HuH-7.5 (cell line): ENCODE measurements around the gene WFDC1.

Experiments
- DNase-seq: peaks from one replicate; pipeline ENCODE4 v3.0.0; 2011; ENCODE audit warnings: low spot score

Gene WFDC1

DNA sequence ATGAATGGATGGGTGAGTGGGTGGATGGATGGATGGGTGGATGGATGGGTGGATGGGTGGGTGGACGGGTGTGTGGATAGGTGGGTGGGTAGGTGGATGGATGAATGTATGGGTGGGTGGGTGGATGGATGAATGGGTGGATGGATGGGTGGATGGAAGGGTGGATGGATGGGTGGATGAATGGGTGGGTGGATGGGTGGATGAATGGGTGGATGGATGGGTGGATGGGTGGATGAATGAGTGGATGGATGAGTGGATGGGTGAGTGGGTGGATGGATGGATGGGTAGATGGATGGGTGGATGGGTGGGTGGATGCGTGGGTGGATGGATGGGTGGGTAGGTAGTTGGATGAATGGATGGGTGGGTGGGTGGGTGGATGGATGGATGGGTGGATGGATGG lies 60.5 kb downstream of the WFDC1 start:
- DNase-seq = no peak

DNA sequence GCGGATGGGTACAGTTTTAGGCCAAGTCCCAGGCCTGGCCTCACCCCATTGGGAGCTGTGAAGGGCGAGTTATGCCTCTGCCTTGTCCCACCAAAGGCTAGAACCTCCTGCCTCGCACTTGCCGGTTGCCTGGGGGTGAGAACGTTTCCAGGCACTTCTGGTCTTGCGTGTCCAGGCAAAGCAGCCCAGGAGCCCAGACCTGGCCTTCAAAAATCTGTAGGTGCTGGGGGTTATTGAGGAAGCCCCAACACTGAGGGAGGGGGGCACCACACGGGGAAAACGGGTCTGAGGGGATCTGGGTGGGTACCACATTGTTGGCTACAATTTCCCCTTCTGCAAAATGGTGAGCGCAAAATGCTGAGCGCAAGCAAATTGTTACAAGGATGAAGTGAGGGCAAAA lies 61.5 kb downstream of the WFDC1 start:
- DNase-seq = no peak

DNA sequence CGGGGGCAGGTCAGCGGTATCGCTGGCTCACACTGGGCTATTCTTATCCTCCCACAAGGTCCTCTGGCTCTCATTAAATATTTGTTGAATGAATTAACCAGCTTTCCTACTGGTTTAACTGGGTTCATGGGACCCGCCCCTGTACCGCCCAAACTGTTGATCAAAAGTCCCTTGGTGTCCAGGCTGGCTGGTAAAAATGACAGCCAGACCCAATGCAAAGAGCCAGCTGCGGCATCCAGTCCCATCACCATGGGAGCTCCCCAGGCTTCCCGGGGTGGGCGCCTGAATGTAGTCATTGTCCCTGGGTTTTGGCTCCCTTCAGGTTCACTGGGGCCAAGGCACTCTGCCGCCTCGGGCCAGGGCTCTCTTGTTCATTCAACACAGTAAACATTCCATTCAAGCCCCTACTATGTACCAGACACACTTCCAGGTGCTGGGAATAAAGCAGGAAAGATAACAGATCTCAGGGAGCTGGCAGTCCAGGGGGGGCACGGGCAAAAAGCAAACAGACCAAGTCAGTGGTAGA lies 62.0 kb downstream of the WFDC1 start:
- DNase-seq = no peak

DNA sequence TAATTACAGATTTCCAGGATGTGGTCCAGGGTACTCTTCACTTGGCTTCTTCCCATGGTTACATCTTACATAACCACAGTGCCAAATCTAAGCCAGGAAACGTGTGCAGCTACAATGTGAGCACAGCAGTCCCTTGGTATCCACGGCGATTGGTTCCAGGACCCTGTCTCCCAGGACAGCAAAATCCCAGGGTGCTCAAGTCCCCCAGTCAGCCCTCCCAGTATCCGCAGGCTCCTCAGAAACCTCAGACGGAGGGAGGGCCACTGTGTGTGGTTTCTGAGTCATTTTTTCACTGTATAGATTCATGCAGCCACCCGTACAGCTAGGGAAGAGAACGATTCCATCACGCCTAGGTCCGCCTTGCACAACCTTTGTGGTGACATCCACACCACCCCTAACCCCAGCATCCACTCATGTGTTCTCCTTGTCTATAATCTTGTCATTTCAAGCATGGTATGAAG lies 62.5 kb downstream of the WFDC1 start:
- no peak for DNase-seq

DNA sequence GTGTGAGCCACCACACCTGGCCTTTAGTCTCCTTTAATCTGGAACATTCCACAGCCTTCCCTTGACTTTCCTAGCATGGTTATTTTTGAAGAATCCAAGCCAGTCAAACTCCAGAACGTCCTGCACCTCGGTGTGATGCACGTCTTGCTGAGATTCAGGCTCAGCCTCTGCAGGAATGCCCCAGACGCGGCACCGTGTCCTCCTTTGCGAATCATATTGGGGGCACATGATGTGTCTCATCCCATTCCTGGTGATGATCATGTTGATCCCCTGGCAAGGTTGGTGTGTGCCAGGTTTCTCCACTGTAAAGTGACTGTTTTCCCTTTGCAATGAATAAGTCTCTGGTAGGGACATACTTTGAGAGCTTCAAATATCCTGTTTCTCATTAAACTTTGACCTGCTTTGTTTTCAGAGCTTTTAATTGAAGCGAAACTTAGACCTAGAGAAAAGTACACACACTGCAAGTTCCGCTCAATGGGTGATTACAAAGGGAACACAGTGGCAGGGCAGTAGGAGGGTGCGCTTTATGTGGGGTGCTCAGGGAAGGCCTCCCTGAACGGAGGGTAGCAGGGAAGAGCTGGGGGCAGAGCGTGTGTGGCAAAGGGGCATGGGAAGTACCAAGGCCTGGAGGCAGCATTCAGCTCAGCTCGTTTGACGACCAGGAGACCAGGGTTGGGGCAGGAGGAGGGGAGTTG lies 64.1 kb downstream of the WFDC1 start:
- DNase-seq = no peak

DNA sequence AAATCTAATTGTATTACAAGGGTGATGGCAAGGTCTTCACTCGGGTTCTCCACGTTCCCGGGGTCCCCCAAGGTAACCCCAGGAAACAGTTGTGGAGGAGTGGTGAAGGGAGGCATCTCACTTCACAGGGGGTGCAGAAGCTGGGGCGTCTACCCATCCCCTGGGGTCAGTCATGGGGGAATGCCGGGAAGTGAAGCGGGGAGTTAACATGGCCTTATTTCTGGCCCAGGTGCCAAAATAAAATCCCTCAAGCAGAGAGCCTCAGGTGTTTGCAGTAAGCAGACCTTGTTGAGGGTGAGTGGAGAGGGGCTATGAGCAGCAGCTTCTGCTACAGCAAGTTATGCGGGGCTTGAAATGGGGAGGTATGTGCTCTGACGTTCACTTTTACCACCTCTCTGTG lies 64.6 kb downstream of the WFDC1 start:
- no peak for DNase-seq

DNA sequence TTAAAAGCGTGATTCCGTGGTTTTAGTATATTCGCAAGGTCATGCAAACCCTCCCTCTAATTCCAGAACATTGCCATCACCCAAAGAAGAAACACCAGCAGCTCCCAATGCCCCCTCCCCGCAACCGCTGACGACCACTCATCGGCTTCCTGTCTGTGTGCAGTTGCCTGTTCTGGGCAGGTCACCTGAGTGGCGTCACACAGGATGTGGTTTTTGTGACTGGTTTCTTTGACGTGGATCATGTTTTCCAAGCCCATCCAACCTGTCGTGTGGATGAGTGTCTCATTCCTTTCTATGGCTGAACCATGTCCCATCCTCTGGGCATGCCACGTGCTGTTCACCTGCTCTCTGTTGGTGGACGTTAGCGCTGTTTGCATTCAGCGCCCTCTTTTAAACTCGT lies 65.5 kb downstream of the WFDC1 start:
- no peak for DNase-seq

DNA sequence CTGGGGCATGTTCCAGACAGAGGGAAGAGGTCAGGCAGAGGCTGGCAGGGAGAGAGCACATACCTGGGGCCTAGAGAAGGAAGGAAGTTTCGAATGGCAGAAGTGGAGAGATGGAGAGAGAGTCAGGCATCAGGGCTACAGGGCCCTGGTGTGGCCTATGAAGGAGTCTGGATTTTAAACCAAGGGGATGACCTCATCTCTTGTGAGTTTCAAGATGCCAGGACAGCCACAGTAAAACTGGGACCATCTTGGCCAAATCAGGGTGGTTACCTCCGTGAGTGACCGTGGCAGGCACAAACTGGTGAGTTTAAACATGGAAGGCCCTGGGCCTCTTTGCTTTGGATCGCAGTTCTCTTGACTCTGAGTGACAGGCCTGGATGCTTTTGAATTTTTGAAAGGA lies 66.1 kb downstream of the WFDC1 start:
- no peak for DNase-seq

DNA sequence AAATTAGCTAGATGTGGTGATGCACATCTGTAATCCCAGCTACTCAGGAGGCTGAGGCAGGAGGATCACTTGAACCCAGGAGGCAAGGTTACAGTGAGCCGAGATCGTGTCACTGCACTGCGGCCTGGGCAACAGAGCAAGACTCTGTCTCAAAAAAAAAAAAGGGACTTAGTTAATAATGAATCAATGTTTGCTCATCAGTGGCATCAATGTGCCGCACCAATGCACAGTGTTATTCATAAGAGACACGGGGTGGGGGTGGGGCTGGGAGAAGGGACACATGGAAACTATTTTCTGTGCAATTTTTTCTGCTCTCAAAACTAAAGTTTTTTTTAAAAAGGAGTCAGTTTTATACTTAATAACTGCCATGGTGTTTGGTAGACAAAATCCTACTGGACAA lies 66.9 kb downstream of the WFDC1 start:
- no peak for DNase-seq

DNA sequence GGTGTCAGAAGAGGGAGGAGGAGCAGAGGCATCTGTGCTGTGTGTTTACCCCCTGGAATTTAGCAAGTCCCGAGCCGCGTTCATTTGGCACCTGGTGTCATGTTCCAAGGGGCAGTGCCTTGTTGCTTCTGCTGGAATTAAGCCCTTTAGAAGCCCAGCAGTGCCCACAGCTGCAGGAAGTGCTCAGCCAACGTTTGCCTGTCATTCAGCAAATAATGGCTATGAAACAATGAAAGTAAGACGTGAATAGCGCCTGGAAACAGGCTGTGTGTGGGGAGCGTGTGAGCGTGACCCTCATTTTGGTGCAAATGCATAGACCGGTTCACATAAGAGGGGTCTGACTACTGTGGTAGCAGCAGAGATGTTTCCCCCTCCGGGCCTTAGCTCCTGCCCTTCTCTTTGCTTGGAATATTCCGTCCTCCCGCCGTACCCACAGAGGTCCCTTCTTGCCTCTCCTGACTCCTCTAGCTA lies 67.8 kb downstream of the WFDC1 start:
- DNase-seq = no peak

DNA sequence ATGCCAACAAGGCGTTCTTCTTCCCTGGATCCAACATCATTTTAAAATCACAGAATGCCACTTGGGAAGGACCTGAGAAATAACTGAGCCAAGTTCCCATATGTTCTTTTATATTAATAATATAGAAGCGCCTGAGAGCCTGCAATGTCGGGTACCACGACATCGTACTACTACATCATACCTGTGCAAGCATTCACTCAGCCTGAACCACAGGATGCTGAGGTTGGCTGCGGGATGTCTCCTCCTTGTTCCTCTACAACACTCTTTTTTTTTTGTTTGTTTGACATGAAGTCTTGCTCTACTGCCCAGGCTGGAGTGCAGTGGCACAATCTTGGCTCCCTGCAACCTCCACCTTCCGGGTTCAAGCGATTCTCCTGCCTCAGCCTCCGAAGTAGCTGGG lies 71.5 kb downstream of the WFDC1 start:
- no peak for DNase-seq

DNA sequence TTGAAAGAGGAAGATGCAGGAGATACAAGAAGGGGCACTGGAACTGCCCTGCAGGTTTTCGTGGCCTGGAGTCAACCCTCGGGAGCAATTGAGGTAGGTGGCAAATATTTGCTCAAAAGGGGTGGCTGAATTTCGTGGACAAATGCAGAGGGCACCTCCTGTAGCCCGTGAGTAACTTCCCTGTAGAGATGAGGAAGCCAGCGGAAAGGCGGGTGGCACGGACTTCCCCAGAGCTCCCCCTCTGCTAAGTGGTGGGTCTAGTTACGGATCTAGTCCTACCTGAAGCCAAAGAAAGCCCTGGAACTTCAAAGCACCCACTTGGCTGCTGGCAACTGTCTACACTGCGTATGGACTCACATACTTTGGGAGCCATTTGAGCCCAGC lies 72.6 kb downstream of the WFDC1 start:
- no peak for DNase-seq

DNA sequence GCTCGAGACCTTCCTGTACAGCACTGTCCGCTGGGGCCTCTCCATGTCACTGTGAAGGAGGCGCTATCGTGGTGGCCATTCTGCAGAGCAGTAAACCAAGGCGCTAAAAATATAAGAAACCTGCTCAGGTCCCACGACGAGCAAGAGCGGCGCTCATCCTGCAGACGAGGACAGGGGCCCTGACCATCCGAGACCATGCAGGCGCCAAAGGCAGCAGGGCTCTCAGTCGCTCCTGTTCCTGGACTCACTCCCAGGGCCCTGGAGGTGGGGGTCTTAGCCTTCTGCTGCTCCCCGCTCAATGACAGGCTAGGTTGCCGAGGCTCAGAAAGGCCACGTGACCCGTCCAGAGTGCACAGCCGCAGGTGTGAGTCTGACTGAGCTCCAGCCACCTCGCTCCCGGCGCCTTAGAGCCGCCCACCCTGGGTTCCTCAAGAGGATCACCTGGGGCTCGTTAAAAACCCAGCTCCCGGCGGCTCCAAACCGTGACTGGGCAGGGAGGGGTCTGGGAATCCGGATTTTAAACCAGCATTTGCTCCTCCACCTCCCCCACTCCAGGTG lies 73.2 kb downstream of the WFDC1 start:
- no peak for DNase-seq

DNA sequence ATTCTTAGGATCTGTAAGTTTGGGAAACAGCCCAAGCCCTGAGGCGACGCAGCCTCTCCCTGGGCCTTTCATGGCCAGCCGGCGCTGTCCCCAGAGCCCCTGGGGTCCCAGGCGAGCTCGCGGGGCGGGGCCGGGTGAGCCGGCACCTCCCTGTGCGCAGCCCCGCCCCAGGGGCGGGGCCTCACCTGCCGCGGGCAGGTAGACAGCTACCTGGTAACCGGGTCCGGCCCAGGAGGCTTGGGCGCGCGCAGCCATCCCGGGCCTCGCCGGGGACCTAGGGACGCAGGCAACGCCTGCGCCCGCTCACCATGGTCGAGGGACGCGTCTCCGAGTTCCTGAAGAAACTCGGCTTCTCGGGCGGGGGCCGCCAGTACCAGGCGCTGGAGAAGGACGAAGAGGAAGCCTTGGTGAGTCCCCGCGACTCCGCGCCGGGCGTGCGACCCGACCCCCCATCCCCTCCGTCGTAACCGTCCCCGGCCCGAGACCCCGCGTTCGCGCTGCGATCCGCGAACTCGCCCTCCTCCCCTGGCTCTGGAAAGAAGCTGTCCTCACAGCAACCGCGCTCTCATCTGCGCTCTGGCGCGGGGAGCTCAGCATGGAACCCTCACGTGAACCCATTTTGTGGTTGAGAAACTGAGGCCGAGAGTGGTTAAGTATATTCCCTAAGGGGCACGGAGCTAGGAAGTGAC lies 73.8 kb downstream of the WFDC1 start, which contains the start of gene ATP2C2:
TSS of gene ATP2C2 (plus strand) at position 231 of the 689 bp plus-strand sequence. CDS start at position 309, 78 bp downstream.
- DNase-seq = peak; percentile 46

DNA sequence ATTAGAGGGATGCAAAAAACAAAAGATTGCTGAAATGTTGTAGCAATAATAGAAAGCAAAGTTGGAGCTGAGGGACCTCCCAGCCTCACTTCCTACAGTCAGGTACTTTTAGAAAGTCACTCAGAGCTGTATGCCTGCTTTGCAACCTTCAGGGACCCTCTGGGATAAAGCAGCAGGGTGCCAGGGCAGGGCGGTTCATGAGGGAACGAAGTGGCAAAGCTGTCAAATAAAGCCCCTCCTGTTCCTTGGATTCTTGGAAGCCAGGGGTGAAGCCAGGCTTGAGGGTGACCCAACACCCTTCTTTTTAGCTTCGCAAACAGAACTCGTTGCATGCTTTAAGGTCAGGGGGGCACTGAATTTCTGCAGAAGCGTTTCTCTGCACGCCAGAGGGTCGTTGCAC lies 74.4 kb downstream of the WFDC1 start:
- no peak for DNase-seq

DNA sequence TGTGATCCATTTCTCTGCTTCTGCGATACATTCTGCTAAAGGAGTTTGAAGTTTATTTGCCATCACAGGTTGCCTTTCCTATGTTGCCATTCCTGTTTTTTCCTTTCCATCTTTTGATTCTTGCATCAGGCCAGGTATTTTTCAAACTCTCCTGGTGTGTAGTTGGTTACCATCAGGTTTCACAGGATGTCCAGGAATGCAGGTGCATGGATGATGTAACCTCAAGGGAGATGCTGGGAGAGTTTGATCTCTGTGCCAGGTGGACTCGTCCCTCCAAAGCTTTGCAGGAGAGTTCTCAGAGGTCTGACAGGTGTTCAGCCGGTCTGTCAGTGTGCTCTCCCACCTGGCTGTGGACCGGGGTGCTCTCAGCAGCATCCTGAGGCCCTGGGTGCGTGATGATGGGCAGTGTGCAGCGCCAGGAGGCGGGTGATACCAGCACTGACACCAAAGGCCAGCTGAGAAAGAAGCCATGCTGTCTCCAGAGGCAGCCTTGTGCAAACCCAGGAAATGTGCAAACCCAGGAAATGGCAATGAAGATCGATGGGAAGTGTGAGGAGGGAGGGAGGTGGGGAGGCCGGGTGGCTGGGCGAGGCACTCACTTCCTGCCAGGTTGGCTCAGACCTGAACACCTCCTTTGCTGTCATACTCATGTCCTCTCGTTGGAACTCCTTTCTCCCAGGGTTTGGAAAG lies 75.4 kb downstream of the WFDC1 start:
- DNase-seq = no peak

DNA sequence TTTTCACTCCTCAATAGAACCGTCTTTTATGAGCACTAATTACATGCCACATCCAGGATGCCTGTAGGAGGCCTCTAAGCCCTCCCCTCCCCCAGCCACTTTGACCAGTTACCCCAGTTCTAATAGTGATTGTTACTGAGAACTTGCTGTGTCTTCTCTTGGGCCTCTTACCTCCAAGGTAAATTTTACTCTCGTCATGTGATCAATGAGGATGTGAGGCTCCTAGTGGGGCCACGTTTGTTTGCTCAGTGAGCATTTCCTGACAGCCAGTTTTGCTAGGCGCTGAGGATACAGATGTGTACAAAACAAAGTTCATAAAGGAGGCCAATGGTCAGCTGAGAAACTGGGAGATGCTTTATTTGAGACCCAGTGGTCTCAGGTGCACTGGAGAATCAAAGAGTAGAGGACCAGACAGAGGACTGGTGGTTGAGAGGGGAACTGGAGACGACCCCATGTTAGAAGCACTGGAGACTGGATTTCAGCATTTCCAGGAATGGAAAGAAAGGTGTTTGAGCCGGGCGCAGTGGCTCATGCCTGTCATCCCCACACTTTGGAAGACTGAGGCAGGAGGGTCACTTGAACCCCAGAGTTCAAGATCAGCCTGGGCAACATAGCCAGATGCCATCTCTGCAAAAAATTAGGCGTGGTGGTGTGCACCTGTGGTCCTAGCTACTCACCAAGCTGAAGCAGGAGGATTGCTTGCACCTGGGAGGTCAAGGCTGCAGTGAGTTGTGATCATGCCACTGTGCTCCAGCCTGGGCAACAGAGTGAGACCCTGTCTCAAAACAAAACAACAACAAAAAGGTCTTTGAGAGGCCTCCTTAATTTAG lies 76.3 kb downstream of the WFDC1 start:
- DNase-seq = no peak

DNA sequence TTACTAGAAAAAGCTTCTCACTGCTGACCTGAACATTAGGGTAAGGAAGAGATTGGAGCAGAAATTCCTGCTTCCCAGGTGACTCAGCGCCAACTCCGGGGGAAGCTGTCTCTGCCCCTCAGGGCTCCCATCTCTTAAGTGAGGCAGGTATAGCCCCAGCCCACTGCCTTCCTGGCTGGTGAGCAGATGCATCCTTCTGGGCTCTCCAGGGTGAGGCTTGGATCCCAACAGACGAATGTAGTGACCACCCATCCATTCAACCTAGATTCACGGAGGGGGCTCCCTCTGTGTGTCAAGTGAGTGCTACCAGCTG lies 76.8 kb downstream of the WFDC1 start:
- DNase-seq = no peak

DNA sequence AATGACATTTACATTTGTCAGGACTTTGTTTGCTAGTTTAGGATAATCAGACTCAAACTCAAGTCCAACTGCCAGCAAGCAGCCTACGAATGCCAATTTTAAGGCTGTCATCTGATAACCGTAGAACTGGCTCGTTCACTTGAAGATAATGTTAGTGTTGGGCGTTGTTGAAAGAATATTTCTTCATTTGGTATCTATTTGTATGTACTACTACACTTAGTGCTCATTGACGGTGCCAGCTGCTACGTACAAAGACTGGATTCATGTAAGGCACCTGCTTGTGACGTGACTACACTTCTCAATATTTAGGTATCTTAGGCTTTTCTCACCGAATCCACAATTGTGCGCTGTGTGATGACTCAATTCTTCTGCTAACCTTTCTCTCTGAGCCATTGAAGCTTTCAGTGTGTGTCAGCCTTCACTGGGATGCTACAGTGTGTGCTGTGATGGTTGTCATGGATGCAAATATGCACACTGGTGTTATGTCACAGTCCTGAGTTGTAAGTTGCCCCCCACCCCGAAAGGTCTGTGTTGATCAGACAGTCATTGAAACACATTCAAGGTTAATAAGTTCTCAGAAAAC lies 79.3 kb downstream of the WFDC1 start:
- DNase-seq = no peak

DNA sequence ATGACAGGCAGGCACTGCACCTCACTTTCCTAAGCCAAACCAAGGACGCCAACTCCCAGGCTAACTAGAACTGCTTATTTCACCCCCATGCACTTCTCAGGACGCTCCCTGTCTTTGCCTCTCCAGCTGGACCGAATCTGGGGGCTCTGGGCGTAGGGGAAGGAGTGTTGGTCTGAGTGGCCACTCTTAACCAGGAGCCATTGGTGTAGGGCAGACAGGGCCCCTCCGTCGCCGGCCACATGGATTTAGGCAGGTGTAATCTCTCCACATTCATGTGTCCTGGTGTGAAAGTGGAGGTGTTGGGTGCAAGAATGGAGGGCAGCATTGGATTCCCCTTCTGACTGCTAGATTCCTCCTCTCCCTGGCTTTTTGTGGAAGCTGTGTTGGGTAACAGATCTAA lies 83.4 kb downstream of the WFDC1 start:
- no peak for DNase-seq

DNA sequence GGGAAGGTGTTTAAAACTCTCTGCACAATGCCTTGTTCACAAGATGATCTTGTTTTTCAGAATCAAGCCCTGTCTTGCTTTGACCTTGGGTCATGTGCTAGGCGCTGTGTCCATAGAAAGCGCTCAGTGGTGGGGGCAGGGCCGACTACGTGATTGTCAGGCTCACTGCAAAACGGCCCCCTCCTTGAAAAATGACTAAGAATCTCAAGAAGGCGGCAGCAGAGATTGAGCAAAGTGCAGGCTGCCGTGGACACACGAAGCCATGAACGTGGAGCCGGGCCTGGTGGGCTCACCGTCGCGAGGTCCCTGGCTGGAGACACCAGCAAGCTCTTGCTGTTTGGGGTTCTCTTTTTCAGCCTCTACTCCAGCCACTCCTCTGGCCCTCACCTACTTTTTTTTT lies 83.9 kb downstream of the WFDC1 start:
- no peak for DNase-seq
